Measurements from ENCODE around the gene TSHZ2. TPM values are rescaled to one million over a fixed set of nuclear protein-coding genes. Genes with fewer than 3 reads are reported as not detected.
"Not testable (repeated sequence)": the region's sequence is repeated elsewhere in the genome, so short reads cannot be mapped to it uniquely, and the experiment has no call there.

The TSHZ2 gene
- total RNA-seq, 6 experiments from 2014 or later = 14.2 to 28.1 (median 21.0) TPM

- ATAC-seq (no peak), DNase-seq (no peak)
- no peaks in the 10 kb centered on the region for H3K9me3 ChIP-seq
- WGBS (ENCODE audit: insufficient coverage, low coverage, low lambda C conversion rate, missing lambda C conversion rate) = 73% methylated on average over 4 of the region's 4 CpGs
- no peaks in the 10 kb centered on the region for H3K27me3 ChIP-seq
- H3K27ac ChIP-seq = no peak overlapping the region
- TF ChIP-seq CTCF (IDR thresholded peaks at IDR 0.05) (no peak), POLR2A (IDR thresholded peaks at IDR 0.05) (no peak)
- intact Hi-C loops (cut with DNase I) = no loop called here
- H3K4me3 ChIP-seq = no peak overlapping the region
- H3K4me1 ChIP-seq = no peaks in the 10 kb centered on the region
- no peaks in the 10 kb centered on the region for H3K36me3 ChIP-seq
Observed at GRCh38 chr20:53535878-53536277, 563.7 kb downstream of the TSHZ2 start.

- DNase-seq; ATAC-seq; H3K4me1 ChIP-seq; intact Hi-C loops (cut with DNase I); H3K27ac ChIP-seq; H3K36me3 ChIP-seq; H3K4me3 ChIP-seq; H3K9me3 ChIP-seq; H3K27me3 ChIP-seq: not testable (repeated sequence)
- 47% methylated on average over 2 of the region's 3 CpGs for WGBS (ENCODE audit: insufficient coverage, low coverage, low lambda C conversion rate, missing lambda C conversion rate)
Observed at GRCh38 chr20:53536382-53536781, 564.2 kb downstream of the TSHZ2 start.

- no peak for TF ChIP-seq POLR2A (IDR thresholded peaks at IDR 0.05)
- no peak for TF ChIP-seq CTCF (IDR thresholded peaks at IDR 0.05)
- Histone ChIP-seq H3K4me1 (no peaks in the 10 kb centered on the region), H3K4me3 (no peak overlapping the region), H3K36me3 (no peaks in the 10 kb centered on the region), H3K27ac (no peak overlapping the region), H3K27me3 (no peaks in the 10 kb centered on the region), H3K9me3 (no peaks in the 10 kb centered on the region)
- 62% methylated on average over 3 of the region's 4 CpGs for WGBS (ENCODE audit: insufficient coverage, low coverage, low lambda C conversion rate, missing lambda C conversion rate)
- ATAC-seq (no peak), DNase-seq (no peak)
- intact Hi-C loops (cut with DNase I) = no loop called here
Observed at GRCh38 chr20:53539516-53539915, 567.4 kb downstream of the TSHZ2 start.

Small RNA genes within 50 kb of the gene (small RNA-seq; reads per million reads assigned to genes)
- gene RF00019 = 0 reads per million in 2 experiments
